Activated CD8-positive, alpha-beta memory T cell treated with anti-CD3 and anti-CD28 coated beads, Interleukin-2, amount 50 U/mL, for 24 hours (primary cell): ENCODE data around the gene TRMO.

Source experiments
- DNase-seq: peaks from one replicate; pipeline ENCODE4 v3.0.0-alpha.2; 2020; ENCODE audit errors: extremely low read depth

Gene TRMO

GRCh38 chr9:97858826-97859225, 63.5 kb downstream of the TRMO start:
- DNase-seq: no peak

GRCh38 chr9:97858393-97858713, 63.9 kb downstream of the TRMO start:
- DNase-seq: no peak

GRCh38 chr9:97857606-97858392, 64.5 kb downstream of the TRMO start:
- DNase-seq: no peak

- DNase-seq: no peak
These were observed 65.3 kb downstream of the TRMO start for GRCh38 chr9:97856857-97857605.

- no peak for DNase-seq
These were observed 66.4 kb downstream of the TRMO start for GRCh38 chr9:97855899-97856298.

- no peak for DNase-seq
These were observed 66.8 kb downstream of the TRMO start for GRCh38 chr9:97855486-97855875.

- no peak for DNase-seq
These were observed 67.4 kb downstream of the TRMO start for GRCh38 chr9:97854696-97855485.
